CD4-positive, alpha-beta T cell (primary cell): ENCODE results near the gene OLA1. TPM values are rescaled to one million over a fixed set of nuclear protein-coding genes. Genes with fewer than 3 reads are reported as not detected.

Experiments used
- ATAC-seq: fragments of 200-7000 bp; cut with Tn5 transposase; one replicate; pipeline ENCODE4 v1.10.0; 2022; ENCODE audit warnings: mild to moderate bottlenecking; ENCODE audit not compliant: poor library complexity
- CTCF ChIA-PET: fragments of 350-600 bp; sonication (Branson Sonifier 250); formaldehyde crosslinking; loops from one replicate; lab custom pipeline; 2021; ENCODE audit warnings: antibody characterized with exemption, inconsistent platforms; lab: Charles Lee
- POLR2A ChIA-PET: fragments of 350-600 bp; sonication (Branson Sonifier 250); formaldehyde crosslinking; loops from one replicate; lab custom pipeline; 2021; ENCODE audit warnings: antibody characterized with exemption, inconsistent platforms; lab: Charles Lee
- DNase-seq, 14 experiments: peaks; one replicate each; pipeline ENCODE4 v3.0.0-alpha.2; 2013 to 2020; ENCODE audit warnings: mixed read lengths in 2 of 14
- H3K27ac ChIP-seq, 2 donors: one replicate each; pipeline versions ENCODE4 v1.5.1 to v1.7.0; 2013; ENCODE audit warnings: low read length in 2 of 2, low read depth in 1 of 2, mild to moderate bottlenecking in 1 of 2
- H3K27me3 ChIP-seq, 2 experiments: 1 replicate in 1 of 2; 2 replicates in 1 of 2; pipeline versions ENCODE4 v1.6.1 to v1.7.0; 2013; ENCODE audit warnings: low read length in 2 of 2, control low read depth in 1 of 2, mild to moderate bottlenecking in 1 of 2, moderate library complexity in 1 of 2; ENCODE audit not compliant: insufficient read depth in 2 of 2, control insufficient read depth in 1 of 2
- H3K36me3 ChIP-seq: one replicate; pipeline ENCODE4 v1.6.1; 2013; ENCODE audit warnings: low read length, control low read depth; ENCODE audit not compliant: insufficient read depth
- H3K4me1 ChIP-seq: one replicate; pipeline ENCODE4 v1.6.1; 2013; ENCODE audit warnings: low read length, control low read depth; ENCODE audit not compliant: insufficient read depth
- H3K4me3 ChIP-seq: one replicate; pipeline ENCODE4 v1.5.1; 2013; ENCODE audit warnings: mild to moderate bottlenecking, low read length, moderate library complexity
- H3K9me3 ChIP-seq, 2 experiments: 1 replicate in 1 of 2; 2 replicates in 1 of 2; pipeline versions ENCODE4 v1.6.1 to v1.7.0; 2013; ENCODE audit warnings: low read length in 2 of 2, mild to moderate bottlenecking in 2 of 2, control low read depth in 1 of 2, moderate library complexity in 1 of 2; ENCODE audit not compliant: control insufficient read depth in 1 of 2, insufficient read depth in 1 of 2
- H3K27ac Mint-ChIP-seq: one replicate; pipeline ENCODE4 v1.8.0; 2020; ENCODE audit warnings: mixed read lengths
- H3K27me3 Mint-ChIP-seq: one replicate; pipeline ENCODE4 v1.8.0; 2021; ENCODE audit warnings: mixed read lengths
- H3K36me3 Mint-ChIP-seq: one replicate; pipeline ENCODE4 v1.8.0; 2021; ENCODE audit warnings: low read depth, mixed read lengths
- H3K4me1 Mint-ChIP-seq: one replicate; pipeline ENCODE4 v1.8.0; 2021; ENCODE audit warnings: low read depth, mixed read lengths
- H3K4me3 Mint-ChIP-seq: one replicate; pipeline ENCODE4 v1.8.0; 2020; ENCODE audit warnings: mild to moderate bottlenecking, mixed read lengths
- H3K9me3 Mint-ChIP-seq: one replicate; pipeline ENCODE4 v1.8.0; 2020; ENCODE audit warnings: mixed read lengths
- intact Hi-C, 2 experiments: fragments of 100-400 bp; cut with DNase I in 1 of 2; cut with micrococcal nuclease in 1 of 2; formaldehyde crosslinking; loops; one replicate each; pipeline versions ENCODE4 v1.15.1 to v1.9.0; 2023 to 2025; cut with DNase I, micrococcal nuclease
- total RNA-seq, 174 experiments: library from RNA in 2 of 174; stranded (reverse) in 2 of 174; gene quantifications; one replicate each; pipeline ENCODE4 v1.2.3 and lab custom pipeline; 2021 to 2026
- TF ChIP-seq, protein P1 (sequence below): fragments of 200-600 bp; IDR thresholded peaks from one replicate; pipeline ENCODE4 v1.8.0; 2022; ENCODE audit warnings: antibody characterized with exemption, mild to moderate bottlenecking

Gene OLA1
- total RNA-seq, 2 experiments from 2014 or later: 38.1 to 40.5 TPM

DNA sequence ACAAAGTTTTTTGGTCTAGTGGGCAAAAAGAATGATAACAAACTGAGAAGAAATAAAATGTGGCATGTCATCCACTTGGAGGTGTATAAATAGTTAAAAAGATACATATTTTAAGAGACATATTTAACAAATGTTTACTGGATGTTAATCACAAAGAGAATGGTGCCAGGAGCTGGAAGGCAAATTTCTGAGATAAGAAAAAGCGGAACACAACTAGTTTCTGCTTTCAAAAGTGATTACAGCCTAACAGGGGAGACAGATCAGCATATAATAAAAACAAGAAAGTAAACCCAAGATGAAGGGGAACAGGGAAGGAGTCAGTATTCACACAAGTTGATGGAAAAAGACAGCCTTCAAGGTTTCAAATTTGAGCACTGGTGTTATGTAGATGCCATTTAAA lies 91.3 kb downstream of the OLA1 start:
- no peaks in the 10 kb centered on the region for H3K4me1 ChIP-seq
- H3K9me3 Mint-ChIP-seq: no peaks in the 10 kb centered on the region
- CTCF ChIA-PET: no interaction called here
- no peaks in the 10 kb centered on the region for H3K9me3 ChIP-seq
- POLR2A ChIA-PET: no interaction called here
- no peak overlapping the region for H3K4me3 ChIP-seq
- peaks cover 3% of the 10 kb centered on the region for H3K36me3 Mint-ChIP-seq
- TF ChIP-seq, protein P1, sequence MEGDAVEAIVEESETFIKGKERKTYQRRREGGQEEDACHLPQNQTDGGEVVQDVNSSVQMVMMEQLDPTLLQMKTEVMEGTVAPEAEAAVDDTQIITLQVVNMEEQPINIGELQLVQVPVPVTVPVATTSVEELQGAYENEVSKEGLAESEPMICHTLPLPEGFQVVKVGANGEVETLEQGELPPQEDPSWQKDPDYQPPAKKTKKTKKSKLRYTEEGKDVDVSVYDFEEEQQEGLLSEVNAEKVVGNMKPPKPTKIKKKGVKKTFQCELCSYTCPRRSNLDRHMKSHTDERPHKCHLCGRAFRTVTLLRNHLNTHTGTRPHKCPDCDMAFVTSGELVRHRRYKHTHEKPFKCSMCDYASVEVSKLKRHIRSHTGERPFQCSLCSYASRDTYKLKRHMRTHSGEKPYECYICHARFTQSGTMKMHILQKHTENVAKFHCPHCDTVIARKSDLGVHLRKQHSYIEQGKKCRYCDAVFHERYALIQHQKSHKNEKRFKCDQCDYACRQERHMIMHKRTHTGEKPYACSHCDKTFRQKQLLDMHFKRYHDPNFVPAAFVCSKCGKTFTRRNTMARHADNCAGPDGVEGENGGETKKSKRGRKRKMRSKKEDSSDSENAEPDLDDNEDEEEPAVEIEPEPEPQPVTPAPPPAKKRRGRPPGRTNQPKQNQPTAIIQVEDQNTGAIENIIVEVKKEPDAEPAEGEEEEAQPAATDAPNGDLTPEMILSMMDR: no peak
- no peak overlapping the region for H3K27ac Mint-ChIP-seq
- no peaks in the 10 kb centered on the region for H3K27me3 ChIP-seq
- H3K27ac ChIP-seq: no peak overlapping the region
- no peak for DNase-seq
- H3K4me1 Mint-ChIP-seq: no peaks in the 10 kb centered on the region
- no peaks in the 10 kb centered on the region for H3K27me3 Mint-ChIP-seq
- ATAC-seq: no peak
- H3K36me3 ChIP-seq: no peaks in the 10 kb centered on the region
- intact Hi-C loops: no loop called here
- H3K4me3 Mint-ChIP-seq: no peak overlapping the region

DNA sequence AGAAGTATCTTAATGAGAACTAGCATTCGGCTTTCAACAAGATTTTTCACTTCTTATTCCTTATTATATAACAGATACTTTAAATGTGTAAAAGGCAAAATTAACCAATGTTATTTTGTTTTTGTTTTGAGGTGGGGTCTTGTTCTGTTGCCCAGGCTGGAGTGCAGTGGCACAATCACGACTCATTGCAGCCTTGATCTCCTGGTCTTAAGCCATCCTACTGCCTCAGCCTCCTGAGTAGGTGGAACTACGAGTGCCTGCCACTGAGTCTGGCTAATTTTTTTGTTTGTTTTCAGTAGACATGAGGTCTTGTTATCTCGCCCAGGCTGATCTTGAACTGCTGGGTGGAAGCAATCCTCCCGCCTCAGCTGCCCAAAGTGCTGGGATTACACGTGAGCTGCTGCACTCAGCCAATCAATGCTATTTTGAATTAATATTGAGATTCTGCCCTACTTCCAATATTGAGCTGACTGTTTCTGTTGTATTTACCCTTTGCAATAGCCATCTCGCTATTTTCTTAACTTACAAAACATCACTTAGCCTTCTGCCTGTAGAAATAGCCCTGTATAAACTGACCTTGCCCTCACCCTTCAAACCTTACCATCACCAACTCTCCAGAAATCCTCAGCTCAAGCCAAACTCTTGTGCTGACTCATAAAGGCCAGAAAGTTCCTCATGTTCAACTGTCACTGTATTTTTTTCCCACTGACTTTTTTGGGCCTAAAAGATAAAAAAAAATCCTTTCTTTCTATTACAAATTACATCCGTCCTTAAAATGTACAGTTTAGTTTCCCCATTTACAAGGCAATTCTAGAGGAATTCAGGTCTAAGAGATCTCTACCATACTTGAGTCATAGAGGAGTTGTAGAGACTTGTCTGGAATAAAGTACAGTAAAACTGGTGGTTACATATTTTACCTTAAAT lies 94.3 kb downstream of the OLA1 start:
- H3K27ac ChIP-seq: no peak overlapping the region
- Mint-ChIP-seq H3K36me3 (no peaks in the 10 kb centered on the region), H3K4me1 (peaks cover 2% of the 10 kb centered on the region), H3K9me3 (no peaks in the 10 kb centered on the region), H3K27me3 (no peaks in the 10 kb centered on the region), H3K4me3 (no peak overlapping the region), H3K27ac (no peak overlapping the region)
- H3K4me1 ChIP-seq: no peaks in the 10 kb centered on the region
- H3K27me3 ChIP-seq: no peaks in the 10 kb centered on the region
- no peaks in the 10 kb centered on the region for H3K9me3 ChIP-seq
- no peak overlapping the region for H3K4me3 ChIP-seq
- intact Hi-C loops: no loop called here
- no peak for ATAC-seq
- TF ChIP-seq, protein P1: no peak
- ChIA-PET CTCF (no interaction called here), POLR2A (no interaction called here)
- H3K36me3 ChIP-seq: no peaks in the 10 kb centered on the region
- no peak for DNase-seq

DNA sequence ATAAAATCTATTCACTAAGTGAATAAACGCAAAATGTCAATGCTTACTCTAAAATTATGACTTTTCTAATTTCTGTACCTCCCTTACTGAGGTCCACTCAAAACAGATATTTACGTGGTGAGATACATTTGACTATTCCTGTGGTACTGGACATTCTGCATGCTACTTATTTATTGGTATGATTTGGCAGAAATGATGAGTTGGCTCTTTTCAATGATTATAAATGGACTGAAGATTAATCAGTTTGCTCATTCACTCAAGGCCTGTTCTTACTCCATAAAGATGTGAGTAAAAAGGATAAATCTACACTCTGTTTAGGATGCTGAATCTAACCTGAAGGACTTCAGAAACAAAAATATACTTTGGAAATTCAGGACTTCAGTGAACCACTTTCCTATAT lies 98.8 kb downstream of the OLA1 start:
- ChIA-PET CTCF (interaction anchor here (1.2 kb wide), 1 partner anchor 9 kb away, joined by 3 read pairs; no protein-coding TSS in a partner anchor), POLR2A (no interaction called here)
- Mint-ChIP-seq H3K9me3 (no peaks in the 10 kb centered on the region), H3K4me1 (peaks cover 14% of the 10 kb centered on the region), H3K27me3 (no peaks in the 10 kb centered on the region), H3K36me3 (peaks cover 10% of the 10 kb centered on the region), H3K27ac (no peak overlapping the region), H3K4me3 (no peak overlapping the region)
- Histone ChIP-seq H3K27ac (no peak overlapping the region), H3K4me3 (no peak overlapping the region), H3K27me3 (no peaks in the 10 kb centered on the region), H3K4me1 (no peaks in the 10 kb centered on the region), H3K36me3 (no peaks in the 10 kb centered on the region), H3K9me3 (no peaks in the 10 kb centered on the region)
- TF ChIP-seq, protein P1: no peak
- ATAC-seq: no peak
- DNase-seq: no peak
- intact Hi-C loops: no loop called here
